Activated T-cell treated with anti-CD3 and anti-CD28 coated beads, Interleukin-2, amount 50 U/mL, for 24 hours (primary cell): ENCODE results near the gene OR51B4.
"Not testable (repeated sequence)": the region's sequence is repeated elsewhere in the genome, so short reads cannot be mapped to it uniquely, and the experiment has no call there.

Source experiments
- DNase-seq: peaks from one replicate; pipeline ENCODE4 v3.0.0-alpha.2; 2020
- H3K27ac Mint-ChIP-seq: 2 replicates; pipeline ENCODE4 v1.8.0; 2020; ENCODE audit warnings: mild to moderate bottlenecking, mixed read lengths
- H3K27me3 Mint-ChIP-seq: 2 replicates; pipeline ENCODE4 v1.8.0; 2020; ENCODE audit warnings: mixed read lengths
- H3K36me3 Mint-ChIP-seq: 2 replicates; pipeline ENCODE4 v1.8.0; 2020; ENCODE audit warnings: low read depth, mixed read lengths
- H3K4me1 Mint-ChIP-seq: 2 replicates; pipeline ENCODE4 v1.8.0; 2020; ENCODE audit warnings: low read depth, mixed read lengths
- H3K4me3 Mint-ChIP-seq: 2 replicates; pipeline ENCODE4 v1.8.0; 2020; ENCODE audit warnings: mild to moderate bottlenecking, moderate library complexity, mixed read lengths
- H3K9me3 Mint-ChIP-seq: 2 replicates; pipeline ENCODE4 v1.8.0; 2020; ENCODE audit warnings: mixed read lengths

OR51B4 gene

DNA sequence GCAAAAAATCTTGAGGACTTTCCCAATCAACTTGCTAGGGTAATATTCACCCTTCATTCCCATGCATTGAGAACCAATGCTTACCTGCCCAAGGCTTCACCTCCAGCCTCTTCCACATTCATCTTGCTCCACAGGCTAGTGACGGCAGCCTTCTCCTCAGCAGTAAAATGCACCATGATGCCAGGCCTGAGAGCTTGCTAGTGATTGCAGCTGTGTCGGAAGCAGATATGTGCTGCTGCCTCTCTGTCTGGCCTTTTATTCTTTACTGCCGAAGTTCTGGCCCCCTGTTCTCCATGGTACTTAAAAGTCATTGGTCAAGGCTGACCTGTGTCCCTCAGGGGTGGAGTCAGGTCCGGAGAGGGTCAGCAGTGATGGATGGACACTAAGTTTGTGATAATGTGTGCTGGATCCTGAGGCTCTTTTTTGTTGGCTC lies 32.0 kb downstream of the OR51B4 start, which contains the start of gene HBE1:
HBE1 (minus strand) TSS at position 231 of the 433 bp plus-strand sequence; CDS start at position 176, 55 bp downstream.
- H3K27me3 Mint-ChIP-seq, result peaks cover 5% of the 10 kb centered on the region
- no peak for DNase-seq
- H3K27ac Mint-ChIP-seq, result no peak within 1 kb of the TSS
- H3K4me3 Mint-ChIP-seq, result no peak within 1 kb of the TSS
- H3K9me3 Mint-ChIP-seq, result no peaks in the 10 kb centered on the region
- H3K4me1 Mint-ChIP-seq, result no peaks in the 10 kb centered on the region
- H3K36me3 Mint-ChIP-seq, result no peaks in the 10 kb centered on the region

DNA sequence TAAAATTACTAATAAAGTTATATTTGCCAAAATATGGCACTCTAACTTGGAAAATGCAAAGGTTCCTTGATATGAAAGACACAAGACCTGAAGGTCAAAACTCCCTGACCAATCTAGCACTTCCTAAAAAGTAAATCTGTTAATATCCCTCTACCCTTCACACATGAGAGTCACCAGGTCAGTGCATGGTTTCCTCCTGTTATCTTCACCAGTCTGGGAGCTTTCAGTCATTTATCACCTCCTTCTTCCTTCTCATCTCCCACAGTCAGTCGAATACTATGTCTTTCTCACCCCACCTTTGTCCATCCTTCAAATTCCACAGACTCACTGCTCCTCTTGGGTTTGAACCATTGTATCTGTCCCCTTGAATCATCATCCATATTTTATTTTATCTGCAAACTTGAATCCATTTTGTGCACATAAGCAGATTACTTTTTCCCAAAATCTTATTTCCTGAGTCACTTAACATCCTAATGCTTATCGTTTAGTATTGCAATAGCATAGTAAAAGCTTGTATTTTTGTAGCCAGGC lies 34.6 kb downstream of the OR51B4 start:
- no peaks in the 10 kb centered on the region for H3K36me3 Mint-ChIP-seq
- no peaks in the 10 kb centered on the region for H3K9me3 Mint-ChIP-seq
- H3K4me1 Mint-ChIP-seq, result no peaks in the 10 kb centered on the region
- H3K27me3 Mint-ChIP-seq, result peaks cover under 1% of the 10 kb centered on the region
- H3K4me3 Mint-ChIP-seq, result no peak overlapping the region
- no peak for DNase-seq
- no peak overlapping the region for H3K27ac Mint-ChIP-seq

DNA sequence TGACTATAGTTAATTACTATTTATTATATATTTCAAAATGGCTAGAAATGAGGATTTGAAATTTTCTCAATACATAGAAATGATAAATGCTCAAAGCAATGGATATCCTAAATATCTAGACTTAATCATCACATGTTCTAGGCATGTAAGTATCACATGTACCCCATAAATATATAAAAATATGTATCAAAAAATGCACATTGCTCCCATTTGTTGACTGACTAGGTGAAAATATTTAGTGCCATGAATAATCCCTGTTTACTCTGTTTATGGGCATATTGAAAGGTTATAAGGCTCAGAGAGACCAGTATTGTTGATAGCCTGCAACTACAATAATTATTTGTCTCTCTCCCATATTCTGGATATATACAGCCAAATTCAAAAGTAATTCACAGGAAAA lies 35.1 kb downstream of the OR51B4 start:
- no peak overlapping the region for H3K27ac Mint-ChIP-seq
- H3K9me3 Mint-ChIP-seq, result no peaks in the 10 kb centered on the region
- H3K4me1 Mint-ChIP-seq, result no peaks in the 10 kb centered on the region
- H3K36me3 Mint-ChIP-seq, result no peaks in the 10 kb centered on the region
- no peak overlapping the region for H3K4me3 Mint-ChIP-seq
- peaks cover 2% of the 10 kb centered on the region for H3K27me3 Mint-ChIP-seq
- DNase-seq, result no peak

DNA sequence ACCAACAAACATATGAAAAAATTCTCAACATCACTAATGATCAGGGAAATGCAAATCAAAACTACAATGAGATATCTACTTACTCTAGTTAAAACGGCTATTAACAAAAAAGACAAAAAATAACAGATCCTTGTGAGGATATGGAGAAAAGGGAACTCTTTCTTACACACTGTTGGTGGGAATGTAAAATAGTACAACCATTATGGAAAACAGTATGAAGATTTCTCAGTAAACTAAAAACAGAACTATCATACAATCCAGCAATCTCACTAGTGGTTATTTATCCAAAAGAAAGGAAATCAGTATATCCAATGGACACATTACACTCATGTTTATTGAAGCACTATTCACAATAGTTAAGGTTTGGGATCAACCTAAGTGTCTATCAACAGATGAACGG lies 35.9 kb downstream of the OR51B4 start:
- Mint-ChIP-seq H3K4me3 (no peak overlapping the region), H3K9me3 (no peaks in the 10 kb centered on the region), H3K36me3 (no peaks in the 10 kb centered on the region)

DNA sequence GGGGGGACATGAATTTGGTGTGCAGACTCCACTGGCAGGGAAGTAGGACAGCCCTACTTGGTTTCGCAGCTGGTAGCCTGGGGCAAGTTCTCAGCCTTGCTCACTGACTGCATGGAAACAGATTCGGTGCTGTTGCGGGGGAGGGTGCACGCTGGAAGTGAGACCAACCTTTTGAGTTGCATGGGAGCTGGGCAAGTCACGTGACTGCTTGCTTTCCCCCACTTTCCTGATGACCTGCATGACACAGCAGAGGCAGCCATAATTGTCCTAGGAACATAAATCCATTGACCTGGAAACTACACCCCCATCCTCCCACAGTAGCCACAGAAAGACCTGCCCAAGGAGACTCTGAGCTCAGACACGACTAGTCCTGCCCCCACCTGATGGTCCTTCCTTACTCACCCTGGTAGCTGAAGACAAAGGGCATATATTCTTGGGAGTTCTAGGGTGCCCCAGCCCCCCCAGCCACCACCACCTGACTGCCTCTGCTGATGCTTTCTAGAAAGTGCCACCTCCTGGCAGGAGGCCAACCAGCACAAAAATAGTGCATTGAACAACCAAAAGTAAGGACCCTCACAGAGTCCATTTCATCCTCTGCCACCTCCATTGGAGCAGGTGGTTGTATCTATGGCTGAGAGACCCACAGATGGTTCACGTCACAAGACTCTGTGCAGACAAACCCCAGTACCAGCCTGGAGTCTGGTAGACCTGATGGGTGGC lies 43.0 kb downstream of the OR51B4 start:
- Mint-ChIP-seq H3K4me1 (no peaks in the 10 kb centered on the region), H3K27me3 (peaks cover 22% of the 10 kb centered on the region), H3K36me3 (no peaks in the 10 kb centered on the region), H3K27ac (no peak overlapping the region), H3K4me3 (no peak overlapping the region), H3K9me3 (peaks cover 9% of the 10 kb centered on the region)
- no peak for DNase-seq

More for the DNA sequence above, 35.9 kb downstream of the OR51B4 start:
- DNase-seq, result no peak
- Mint-ChIP-seq H3K27ac (no peak overlapping the region), H3K27me3 (peaks cover 6% of the 10 kb centered on the region), H3K4me1 (no peaks in the 10 kb centered on the region)

DNA sequence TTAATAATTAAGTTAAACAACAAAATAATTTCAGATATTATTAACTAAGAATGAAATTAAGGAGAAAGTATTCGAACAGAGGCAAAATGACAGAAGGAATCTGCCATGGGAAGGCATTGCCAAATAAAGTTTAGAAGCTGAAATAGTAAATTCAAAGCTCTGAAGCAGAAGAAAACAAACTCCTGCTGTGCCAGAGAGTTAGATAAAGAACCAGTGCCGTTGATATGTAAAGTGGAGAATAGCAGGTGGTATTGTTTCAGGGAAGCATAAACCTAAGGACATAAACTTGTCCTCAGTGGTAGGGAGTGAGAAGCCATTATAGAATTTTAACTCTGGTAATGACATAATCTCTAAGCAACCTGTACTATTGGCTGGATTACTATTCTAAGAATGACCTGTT lies 44.5 kb downstream of the OR51B4 start:
- Mint-ChIP-seq H3K9me3 (peaks cover 9% of the 10 kb centered on the region), H3K27ac (no peak overlapping the region), H3K4me3 (no peak overlapping the region), H3K36me3 (no peaks in the 10 kb centered on the region), H3K4me1 (no peaks in the 10 kb centered on the region), H3K27me3 (peaks cover 26% of the 10 kb centered on the region)
- DNase-seq, result no peak

- H3K4me1 Mint-ChIP-seq, result not testable (repeated sequence)
These were observed 46.9 kb downstream of the OR51B4 start, which contains the start of gene HBG2 for GRCh38 chr11:5254646-5255413. Gene HBG2, minus strand, starts transcription at chr11:5254781. Its CDS starts 53 bp downstream, at chr11:5254728.

GRCh38 chr11:5254023-5254422 lies 47.7 kb downstream of the OR51B4 start:
- not testable (repeated sequence) for H3K4me1 Mint-ChIP-seq, H3K4me3 Mint-ChIP-seq, H3K36me3 Mint-ChIP-seq, DNase-seq, H3K9me3 Mint-ChIP-seq, H3K27ac Mint-ChIP-seq
- H3K27me3 Mint-ChIP-seq, result peaks cover 20% of the 10 kb centered on the region

More at GRCh38 chr11:5254646-5255413, 46.9 kb downstream of the OR51B4 start, which contains the start of gene HBG2:
- not testable (repeated sequence) for H3K36me3 Mint-ChIP-seq, H3K4me3 Mint-ChIP-seq, DNase-seq, H3K9me3 Mint-ChIP-seq, H3K27ac Mint-ChIP-seq
- peaks cover 20% of the 10 kb centered on the region for H3K27me3 Mint-ChIP-seq

- not testable (repeated sequence) for H3K9me3 Mint-ChIP-seq
These were observed 48.3 kb downstream of the OR51B4 start for GRCh38 chr11:5253440-5253839.

GRCh38 chr11:5252919-5253265 lies 48.9 kb downstream of the OR51B4 start:
- no peak overlapping the region for H3K4me3 Mint-ChIP-seq
- no peaks in the 10 kb centered on the region for H3K36me3 Mint-ChIP-seq
- H3K27ac Mint-ChIP-seq, result no peak overlapping the region
- no peak for DNase-seq
- H3K4me1 Mint-ChIP-seq, result no peaks in the 10 kb centered on the region
- peaks cover 20% of the 10 kb centered on the region for H3K27me3 Mint-ChIP-seq
- peaks cover 2% of the 10 kb centered on the region for H3K9me3 Mint-ChIP-seq

More at GRCh38 chr11:5253440-5253839, 48.3 kb downstream of the OR51B4 start:
- not testable (repeated sequence) for H3K27ac Mint-ChIP-seq, DNase-seq, H3K4me1 Mint-ChIP-seq, H3K4me3 Mint-ChIP-seq, H3K36me3 Mint-ChIP-seq
- H3K27me3 Mint-ChIP-seq, result peaks cover 20% of the 10 kb centered on the region

GRCh38 chr11:5252192-5252918 lies 49.4 kb downstream of the OR51B4 start:
- H3K27me3 Mint-ChIP-seq, result peaks cover 15% of the 10 kb centered on the region
- no peaks in the 10 kb centered on the region for H3K4me1 Mint-ChIP-seq
- no peak overlapping the region for H3K4me3 Mint-ChIP-seq
- no peak for DNase-seq
- H3K9me3 Mint-ChIP-seq, result no peaks in the 10 kb centered on the region
- no peak overlapping the region for H3K27ac Mint-ChIP-seq
- H3K36me3 Mint-ChIP-seq, result no peaks in the 10 kb centered on the region

DNA sequence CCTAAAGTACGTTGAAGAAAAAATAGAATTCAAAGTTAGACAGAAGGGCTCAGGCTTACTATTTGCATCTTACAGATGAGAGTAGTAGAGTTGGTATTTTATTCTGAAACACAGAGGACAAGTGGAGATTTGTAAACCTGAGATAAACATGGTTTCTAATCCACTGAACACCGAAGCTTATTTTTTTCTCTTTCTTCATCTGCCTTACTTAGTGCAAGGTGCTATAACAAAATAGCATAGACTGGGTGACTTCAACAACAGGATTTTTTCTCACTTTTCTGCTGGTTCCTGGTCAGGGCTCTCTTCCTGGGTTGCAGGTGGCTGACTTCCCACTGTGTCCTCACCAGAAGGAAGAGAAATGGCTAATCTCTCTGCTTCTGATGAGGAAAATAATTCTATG lies 50.0 kb downstream of the OR51B4 start:
- DNase-seq, result no peak
- no peaks in the 10 kb centered on the region for H3K4me1 Mint-ChIP-seq
- no peak overlapping the region for H3K27ac Mint-ChIP-seq
- H3K9me3 Mint-ChIP-seq, result no peaks in the 10 kb centered on the region
- peaks cover 13% of the 10 kb centered on the region for H3K27me3 Mint-ChIP-seq
- no peak overlapping the region for H3K4me3 Mint-ChIP-seq
- no peaks in the 10 kb centered on the region for H3K36me3 Mint-ChIP-seq
